ENCODE results near the gene ATP4A.

ATP4A gene

GRCh38 chr19:35522745-35523327 is 40.6 kb downstream of the ATP4A start:
- no peak for DNase-seq

GRCh38 chr19:35521124-35521743 is 42.2 kb downstream of the ATP4A start:
- DNase-seq = no peak

- no peak for DNase-seq
Measured at GRCh38 chr19:35519291-35519690, 44.2 kb downstream of the ATP4A start.

- no peak for DNase-seq
Measured at GRCh38 chr19:35518313-35518712, 45.1 kb downstream of the ATP4A start.

GRCh38 chr19:35517342-35517741 is 46.1 kb downstream of the ATP4A start:
- DNase-seq = no peak

- DNase-seq = no peak
Measured at GRCh38 chr19:35516310-35516709, 47.1 kb downstream of the ATP4A start.

- no peak for DNase-seq
Measured at GRCh38 chr19:35514282-35514809, 49.1 kb downstream of the ATP4A start.

GRCh38 chr19:35513628-35514281 is 49.7 kb downstream of the ATP4A start, which contains the start of gene DMKN:
Gene DMKN (minus strand): TSS chr19:35513649. CDS start chr19:35513475, 174 bp downstream.
- DNase-seq = no peak

- DNase-seq = no peak
Measured at GRCh38 chr19:35512831-35513627, 50.4 kb downstream of the ATP4A start.

GRCh38 chr19:35511337-35511736 is 52.1 kb downstream of the ATP4A start:
- DNase-seq = no peak

GRCh38 chr19:35510626-35510964 is 52.9 kb downstream of the ATP4A start:
- DNase-seq = no peak

- no peak for DNase-seq
Measured at GRCh38 chr19:35509861-35510625, 53.4 kb downstream of the ATP4A start.

- DNase-seq = no peak
Measured at GRCh38 chr19:35509018-35509652, 54.3 kb downstream of the ATP4A start.

GRCh38 chr19:35508129-35508528 is 55.3 kb downstream of the ATP4A start:
- no peak for DNase-seq

GRCh38 chr19:35507561-35507960 is 55.9 kb downstream of the ATP4A start:
- DNase-seq = no peak

GRCh38 chr19:35506011-35506410 is 57.4 kb downstream of the ATP4A start:
- DNase-seq = no peak

- no peak for DNase-seq
Measured at GRCh38 chr19:35502751-35503150, 60.7 kb downstream of the ATP4A start.

- DNase-seq = no peak
Measured at GRCh38 chr19:35501684-35502083, 61.8 kb downstream of the ATP4A start.

- no peak for DNase-seq
Measured at GRCh38 chr19:35500611-35501010, 62.8 kb downstream of the ATP4A start.
